ENCODE measurements around the gene RERE.

DNA sequence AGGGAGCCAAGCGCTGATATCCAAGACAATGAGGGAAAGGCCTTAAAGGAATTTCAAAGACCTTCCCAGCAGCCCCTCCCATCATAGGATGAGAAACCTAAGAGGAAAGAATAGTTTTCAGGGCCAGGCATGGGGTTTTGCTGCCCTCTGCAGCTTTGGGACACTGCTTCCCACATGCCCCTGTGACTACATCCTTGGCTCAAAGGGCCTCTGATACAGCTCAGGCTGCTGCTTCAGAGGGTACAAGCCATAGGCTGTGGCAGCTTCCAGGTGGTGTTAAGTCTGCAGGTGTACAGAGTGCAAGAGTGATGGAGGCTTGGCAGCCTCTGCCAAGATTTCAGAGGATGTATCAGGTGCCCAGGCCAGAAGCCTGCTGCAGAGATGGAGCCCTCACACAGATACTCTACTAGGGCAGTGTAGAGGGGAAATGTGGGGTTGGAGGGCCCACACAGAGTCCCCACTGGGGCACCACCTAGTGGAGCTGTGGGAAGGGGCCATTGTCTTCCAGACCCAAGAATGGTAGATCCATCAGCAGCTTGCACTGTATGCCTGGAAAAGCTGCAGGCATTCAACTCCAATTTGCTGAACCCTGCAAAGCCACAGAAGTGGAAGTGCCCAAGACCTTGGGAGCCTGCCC is 373.8 kb downstream of the RERE start:
- TF ChIP-seq, protein P1, sequence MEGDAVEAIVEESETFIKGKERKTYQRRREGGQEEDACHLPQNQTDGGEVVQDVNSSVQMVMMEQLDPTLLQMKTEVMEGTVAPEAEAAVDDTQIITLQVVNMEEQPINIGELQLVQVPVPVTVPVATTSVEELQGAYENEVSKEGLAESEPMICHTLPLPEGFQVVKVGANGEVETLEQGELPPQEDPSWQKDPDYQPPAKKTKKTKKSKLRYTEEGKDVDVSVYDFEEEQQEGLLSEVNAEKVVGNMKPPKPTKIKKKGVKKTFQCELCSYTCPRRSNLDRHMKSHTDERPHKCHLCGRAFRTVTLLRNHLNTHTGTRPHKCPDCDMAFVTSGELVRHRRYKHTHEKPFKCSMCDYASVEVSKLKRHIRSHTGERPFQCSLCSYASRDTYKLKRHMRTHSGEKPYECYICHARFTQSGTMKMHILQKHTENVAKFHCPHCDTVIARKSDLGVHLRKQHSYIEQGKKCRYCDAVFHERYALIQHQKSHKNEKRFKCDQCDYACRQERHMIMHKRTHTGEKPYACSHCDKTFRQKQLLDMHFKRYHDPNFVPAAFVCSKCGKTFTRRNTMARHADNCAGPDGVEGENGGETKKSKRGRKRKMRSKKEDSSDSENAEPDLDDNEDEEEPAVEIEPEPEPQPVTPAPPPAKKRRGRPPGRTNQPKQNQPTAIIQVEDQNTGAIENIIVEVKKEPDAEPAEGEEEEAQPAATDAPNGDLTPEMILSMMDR (IDR thresholded peaks at IDR 0.05; ENCODE audit: low read depth, low read length, poor library complexity, severe bottlenecking): peak; percentile 45
- TF ChIP-seq EZH2phosphoT487 (IDR thresholded peaks at IDR 0.05; ENCODE audit: borderline replicate concordance, low read length): no peak
